Loucy (cell line): ENCODE results near the gene NIPBL.

ENCODE experiments used
- H2AFZ ChIP-seq: fragments of 200-600 bp; sonication (generic); 2 replicates; pipeline ENCODE4 v1.6.0; 2016; ENCODE audit warnings: antibody characterized with exemption, mild to moderate bottlenecking, low read length, moderate library complexity
- H3F3A ChIP-seq: fragments of 200-600 bp; 2 replicates; pipeline ENCODE4 v1.6.0; 2016; ENCODE audit warnings: antibody characterized with exemption, low read depth, mild to moderate bottlenecking
- H3K27me3 ChIP-seq: fragments of 200-600 bp; sonication (generic); 2 replicates; pipeline ENCODE4 v1.6.1; 2014; ENCODE audit warnings: low read length, mild to moderate bottlenecking; ENCODE audit not compliant: insufficient read depth, poor library complexity, severe bottlenecking
- H3K36me3 ChIP-seq: fragments of 200-600 bp; sonication (generic); 2 replicates; pipeline ENCODE4 v1.6.1; 2016; ENCODE audit warnings: low read length; ENCODE audit not compliant: insufficient read depth
- H3K4me1 ChIP-seq: fragments of 200-600 bp; sonication (generic); 2 replicates; pipeline ENCODE4 v1.5.1; 2014; ENCODE audit warnings: low read length, mild to moderate bottlenecking; ENCODE audit not compliant: insufficient read depth, poor library complexity, severe bottlenecking
- H3K4me2 ChIP-seq: fragments of 200-600 bp; sonication (generic); 2 replicates; pipeline ENCODE4 v1.6.0; 2014; ENCODE audit warnings: antibody characterized with exemption, low read length, low read depth, mild to moderate bottlenecking; ENCODE audit not compliant: poor library complexity, severe bottlenecking
- H3K4me3 ChIP-seq: fragments of 200-600 bp; sonication (generic); 2 replicates; pipeline ENCODE4 v1.5.1; 2014; ENCODE audit warnings: low read length, mild to moderate bottlenecking, mixed read lengths; ENCODE audit not compliant: poor library complexity, severe bottlenecking
- H3K79me2 ChIP-seq: fragments of 200-600 bp; sonication (generic); 2 replicates; pipeline ENCODE4 v1.6.1; 2014; ENCODE audit warnings: low read length; ENCODE audit not compliant: insufficient read depth
- H3K9ac ChIP-seq: fragments of 200-600 bp; sonication (generic); 2 replicates; pipeline ENCODE4 v1.6.0; 2014; ENCODE audit warnings: mild to moderate bottlenecking, low read depth, low read length, moderate library complexity; ENCODE audit not compliant: poor library complexity, severe bottlenecking
- H3K9me2 ChIP-seq: fragments of 200-600 bp; sonication (generic); replicated peaks from 2 replicates; pipeline ENCODE4 v1.6.1; 2016; ENCODE audit warnings: low read depth, low read length, mixed read lengths
- H3K9me3 ChIP-seq: fragments of 200-600 bp; sonication (generic); 2 replicates; pipeline ENCODE4 v1.6.1; 2014; ENCODE audit warnings: mild to moderate bottlenecking, antibody characterized with exemption, low read length, low read depth; ENCODE audit not compliant: insufficient read depth
- H4K20me1 ChIP-seq: fragments of 200-600 bp; sonication (generic); 2 replicates; pipeline ENCODE4 v1.6.0; 2014; ENCODE audit warnings: antibody characterized with exemption, low read length, mild to moderate bottlenecking; ENCODE audit not compliant: insufficient read depth, poor library complexity, severe bottlenecking
- EZH2phosphoT487 ChIP-seq: fragments of 200-600 bp; IDR thresholded peaks from 2 replicates; pipeline ENCODE4 v1.6.1; 2018; ENCODE audit warnings: antibody characterized with exemption, mild to moderate bottlenecking, moderate library complexity, borderline replicate concordance
- TF ChIP-seq, protein P1 (sequence below): fragments of 200-600 bp; sonication (generic); conservative IDR thresholded peaks from 2 replicates; pipeline ENCODE4 v1.5.1; 2014; ENCODE audit warnings: mild to moderate bottlenecking, antibody characterized with exemption, low read length

The NIPBL gene

DNA sequence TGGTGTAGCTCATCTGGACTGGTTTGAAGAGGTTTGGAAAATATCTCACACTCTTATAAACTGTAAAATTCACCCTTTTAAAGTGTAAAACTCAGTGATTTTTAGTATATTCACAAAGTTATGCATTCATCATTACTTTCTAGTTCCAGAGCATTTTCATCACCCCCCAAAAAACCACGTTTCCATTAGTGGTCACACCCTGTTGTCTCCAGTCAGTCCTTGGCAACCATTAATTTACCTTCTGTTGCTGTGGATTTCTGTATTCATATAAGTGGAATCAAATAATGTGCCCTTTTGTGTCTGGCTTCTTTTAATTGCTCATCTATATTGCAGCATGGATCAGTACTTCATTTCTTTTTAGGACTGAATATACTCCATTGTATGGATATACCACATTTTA, 18.4 kb downstream of the NIPBL start:
- peaks cover 85% of the 10 kb centered on the region for H4K20me1 ChIP-seq
- no peak overlapping the region for H3K9ac ChIP-seq
- no peaks in the 10 kb centered on the region for H3F3A ChIP-seq
- H3K4me1 ChIP-seq: peaks cover 4% of the 10 kb centered on the region
- no peaks in the 10 kb centered on the region for H3K9me2 ChIP-seq
- peaks cover 97% of the 10 kb centered on the region for H3K79me2 ChIP-seq
- no peak overlapping the region for H2AFZ ChIP-seq
- TF ChIP-seq, protein P1, sequence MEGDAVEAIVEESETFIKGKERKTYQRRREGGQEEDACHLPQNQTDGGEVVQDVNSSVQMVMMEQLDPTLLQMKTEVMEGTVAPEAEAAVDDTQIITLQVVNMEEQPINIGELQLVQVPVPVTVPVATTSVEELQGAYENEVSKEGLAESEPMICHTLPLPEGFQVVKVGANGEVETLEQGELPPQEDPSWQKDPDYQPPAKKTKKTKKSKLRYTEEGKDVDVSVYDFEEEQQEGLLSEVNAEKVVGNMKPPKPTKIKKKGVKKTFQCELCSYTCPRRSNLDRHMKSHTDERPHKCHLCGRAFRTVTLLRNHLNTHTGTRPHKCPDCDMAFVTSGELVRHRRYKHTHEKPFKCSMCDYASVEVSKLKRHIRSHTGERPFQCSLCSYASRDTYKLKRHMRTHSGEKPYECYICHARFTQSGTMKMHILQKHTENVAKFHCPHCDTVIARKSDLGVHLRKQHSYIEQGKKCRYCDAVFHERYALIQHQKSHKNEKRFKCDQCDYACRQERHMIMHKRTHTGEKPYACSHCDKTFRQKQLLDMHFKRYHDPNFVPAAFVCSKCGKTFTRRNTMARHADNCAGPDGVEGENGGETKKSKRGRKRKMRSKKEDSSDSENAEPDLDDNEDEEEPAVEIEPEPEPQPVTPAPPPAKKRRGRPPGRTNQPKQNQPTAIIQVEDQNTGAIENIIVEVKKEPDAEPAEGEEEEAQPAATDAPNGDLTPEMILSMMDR: no peak
- TF ChIP-seq EZH2phosphoT487: no peak
- H3K27me3 ChIP-seq: no peaks in the 10 kb centered on the region
- H3K36me3 ChIP-seq: peaks cover 9% of the 10 kb centered on the region; the same call in 1 of the 2 replicates
- H3K4me2 ChIP-seq: no peak overlapping the region
- H3K4me3 ChIP-seq: no peak overlapping the region
- no peaks in the 10 kb centered on the region for H3K9me3 ChIP-seq

DNA sequence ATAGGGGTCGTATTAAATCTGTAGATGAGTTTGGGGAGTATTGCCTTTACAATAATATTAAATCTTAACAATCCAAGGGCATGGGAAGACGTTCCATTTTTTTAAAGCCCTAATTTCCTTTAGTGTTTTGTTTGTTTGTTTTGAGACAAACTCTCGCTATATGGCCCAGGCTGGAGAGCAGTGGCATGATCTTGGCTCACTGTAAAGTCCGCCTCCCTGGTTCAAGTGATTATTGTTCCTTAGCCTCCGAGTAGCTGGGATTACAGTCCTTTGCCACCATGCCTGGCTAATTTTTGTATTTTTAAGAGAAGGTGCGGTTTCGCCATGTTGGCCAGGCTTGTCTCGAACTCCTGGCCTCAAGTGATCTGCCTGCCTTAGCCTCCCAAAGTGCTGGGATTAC, 19.9 kb downstream of the NIPBL start:
- Histone ChIP-seq H3K4me1 (peaks cover 4% of the 10 kb centered on the region), H2AFZ (no peak overlapping the region), H3K9me3 (no peaks in the 10 kb centered on the region), H3K4me2 (no peak overlapping the region), H3K27me3 (no peaks in the 10 kb centered on the region), H3F3A (no peaks in the 10 kb centered on the region), H3K79me2 (peaks cover 97% of the 10 kb centered on the region), H3K9ac (no peak overlapping the region), H3K36me3 (peaks cover 5% of the 10 kb centered on the region; the same call in 1 of the 2 replicates), H3K4me3 (no peak overlapping the region), H4K20me1 (peaks cover 84% of the 10 kb centered on the region), H3K9me2 (no peaks in the 10 kb centered on the region)
- TF ChIP-seq, protein P1: no peak
- TF ChIP-seq EZH2phosphoT487: no peak

DNA sequence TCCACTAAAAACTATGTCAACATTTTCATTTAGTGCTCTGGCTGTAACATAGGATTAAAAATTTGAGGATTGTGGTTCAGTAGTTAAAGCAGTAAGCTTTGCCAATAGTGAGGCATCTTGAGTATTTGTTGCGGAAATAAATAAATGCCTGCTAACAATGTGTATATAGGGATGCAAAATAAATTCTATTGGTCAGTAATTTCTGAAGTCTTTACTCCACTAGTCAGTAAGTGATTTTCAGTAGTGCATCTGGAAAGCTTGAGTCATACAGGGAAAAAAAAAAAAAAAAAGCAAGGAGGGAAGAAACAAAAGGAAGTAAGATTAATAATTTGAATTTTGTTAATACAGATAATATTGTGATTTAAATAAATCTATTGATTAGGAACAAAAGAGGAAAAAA, 21.0 kb downstream of the NIPBL start:
- Histone ChIP-seq H3K27me3 (no peaks in the 10 kb centered on the region), H2AFZ (no peak overlapping the region), H3K9me3 (peaks cover 8% of the 10 kb centered on the region; the same call in 1 of the 2 replicates), H3K36me3 (no peaks in the 10 kb centered on the region), H3K4me2 (no peak overlapping the region), H4K20me1 (peaks cover 88% of the 10 kb centered on the region), H3K79me2 (peaks cover 100% of the 10 kb centered on the region), H3K9me2 (no peaks in the 10 kb centered on the region), H3K4me3 (no peak overlapping the region), H3K4me1 (peaks cover 4% of the 10 kb centered on the region), H3K9ac (no peak overlapping the region), H3F3A (no peaks in the 10 kb centered on the region)
- TF ChIP-seq, protein P1: no peak
- TF ChIP-seq EZH2phosphoT487: no peak
